Measurements from ENCODE around the gene SLC23A2. TPM values are rescaled to one million over a fixed set of nuclear protein-coding genes. Genes with fewer than 3 reads are reported as not detected.
"Not testable (repeated sequence)": the region's sequence is repeated elsewhere in the genome, so short reads cannot be mapped to it uniquely, and the experiment has no call there.

The SLC23A2 gene
- total RNA-seq, 4 donors from 2014 or later = 4.6 to 15.2 (median 7.9) TPM

GRCh38 chr20:5031206-5031557 lies 29.9 kb upstream of the SLC23A2 start:
- intact Hi-C loops (cut with DNase I; ENCODE audit: low total_unique reads) = no loop called here
- no peak overlapping the region for H3K4me3 ChIP-seq (ENCODE audit: low read depth, poor library complexity, severe bottlenecking)
- TF ChIP-seq POLR2A (IDR thresholded peaks at IDR 0.05) = no peak
- no peak for TF ChIP-seq CTCF (IDR thresholded peaks at IDR 0.05)
- WGBS, 2 donors = 51 to 55% methylated on average over 10 of the region's 10 CpGs
- DNase-seq (ENCODE audit: low spot score in 2 of 2) = no peak

- WGBS, 2 donors = 57 to 61% methylated on average over 10 of the region's 10 CpGs
- intact Hi-C loops (cut with DNase I; ENCODE audit: low total_unique reads) = no loop called here
- no peak overlapping the region for H3K4me3 ChIP-seq (ENCODE audit: low read depth, poor library complexity, severe bottlenecking)
- no peak for DNase-seq (ENCODE audit: low spot score in 2 of 2)
- no peak for TF ChIP-seq CTCF (IDR thresholded peaks at IDR 0.05)
- no peak for TF ChIP-seq POLR2A (IDR thresholded peaks at IDR 0.05)
Observed at GRCh38 chr20:5030348-5031205, 29.3 kb upstream of the SLC23A2 start.

DNA sequence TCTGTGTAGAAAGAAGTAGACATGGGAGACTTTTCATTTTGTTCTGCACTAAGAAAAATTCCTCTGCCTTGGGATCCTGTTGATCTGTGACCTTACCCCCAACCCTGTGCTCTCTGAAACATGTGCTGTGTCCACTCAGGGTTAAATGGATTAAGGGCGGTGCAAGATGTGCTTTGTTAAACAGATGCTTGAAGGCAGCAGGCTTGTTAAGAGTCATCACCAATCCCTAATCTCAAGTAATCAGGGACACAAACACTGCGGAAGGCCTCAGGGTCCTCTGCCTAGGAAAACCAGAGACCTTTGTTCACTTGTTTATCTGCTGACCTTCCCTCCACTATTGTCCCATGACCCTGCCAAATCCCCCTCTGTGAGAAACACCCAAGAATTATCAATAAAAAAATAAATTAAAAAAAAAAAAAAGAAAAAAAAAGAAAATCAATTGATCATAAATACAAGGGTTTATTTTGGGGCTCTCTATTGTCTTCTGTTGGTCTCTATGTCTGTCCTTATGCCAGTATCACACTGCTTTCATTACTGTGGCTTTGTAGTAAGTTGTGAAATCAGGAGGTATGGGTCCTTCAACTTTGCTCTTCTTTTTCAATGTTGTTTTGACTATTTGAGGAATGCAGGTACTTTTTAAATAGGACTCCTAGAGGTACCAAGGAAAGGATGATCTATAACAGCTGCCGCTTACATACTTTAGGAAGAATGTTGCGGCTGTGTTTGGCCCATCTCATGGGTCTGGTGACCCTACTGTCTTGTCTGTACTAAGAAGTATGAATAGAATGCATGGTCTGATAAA lies 27.1 kb upstream of the SLC23A2 start:
- DNase-seq (ENCODE audit: low spot score in 2 of 2); H3K4me3 ChIP-seq (ENCODE audit: low read depth, poor library complexity, severe bottlenecking); intact Hi-C loops (cut with DNase I; ENCODE audit: low total_unique reads): not testable (repeated sequence)
- WGBS, 2 donors = 87 to 96% methylated on average over 4 of the region's 4 CpGs

DNA sequence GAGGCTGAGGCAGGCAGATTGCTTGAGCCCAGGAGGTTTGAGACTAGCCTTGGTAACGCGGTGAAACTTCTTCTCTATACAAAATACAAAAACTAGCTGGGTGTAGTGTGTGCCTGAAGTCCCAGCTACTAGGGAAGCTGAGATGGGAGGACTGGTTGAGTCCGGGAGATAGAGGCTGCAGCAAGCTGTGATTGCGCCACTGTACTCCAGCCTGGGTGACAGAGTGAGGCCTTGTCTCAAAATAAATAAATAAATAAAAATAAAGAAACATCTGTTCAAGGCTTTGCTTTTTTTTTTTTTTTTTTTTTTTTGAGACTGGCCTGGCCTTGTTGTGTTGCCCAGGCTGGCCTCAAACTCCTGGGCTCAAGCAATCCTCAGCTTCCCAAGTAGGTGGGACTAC lies 23.7 kb upstream of the SLC23A2 start:
- intact Hi-C loops (cut with DNase I; ENCODE audit: low total_unique reads) = no loop called here
- TF ChIP-seq POLR2A (IDR thresholded peaks at IDR 0.05) = no peak
- no peak for TF ChIP-seq CTCF (IDR thresholded peaks at IDR 0.05)
- WGBS, 2 donors = 85 to 87% methylated on average over 4 of the region's 4 CpGs
- H3K4me3 ChIP-seq (ENCODE audit: low read depth, poor library complexity, severe bottlenecking) = no peak overlapping the region
- DNase-seq (ENCODE audit: low spot score in 2 of 2) = no peak

- no peak for TF ChIP-seq CTCF (IDR thresholded peaks at IDR 0.05)
- TF ChIP-seq POLR2A (IDR thresholded peaks at IDR 0.05) = no peak
- 80 to 81% methylated on average over 6 of the region's 6 CpGs for WGBS, 2 donors
- H3K4me3 ChIP-seq (ENCODE audit: low read depth, poor library complexity, severe bottlenecking) = no peak overlapping the region
- intact Hi-C loops (cut with DNase I; ENCODE audit: low total_unique reads) = no loop called here
- no peak for DNase-seq (ENCODE audit: low spot score in 2 of 2)
Observed at GRCh38 chr20:5024103-5024502, 22.8 kb upstream of the SLC23A2 start.

DNA sequence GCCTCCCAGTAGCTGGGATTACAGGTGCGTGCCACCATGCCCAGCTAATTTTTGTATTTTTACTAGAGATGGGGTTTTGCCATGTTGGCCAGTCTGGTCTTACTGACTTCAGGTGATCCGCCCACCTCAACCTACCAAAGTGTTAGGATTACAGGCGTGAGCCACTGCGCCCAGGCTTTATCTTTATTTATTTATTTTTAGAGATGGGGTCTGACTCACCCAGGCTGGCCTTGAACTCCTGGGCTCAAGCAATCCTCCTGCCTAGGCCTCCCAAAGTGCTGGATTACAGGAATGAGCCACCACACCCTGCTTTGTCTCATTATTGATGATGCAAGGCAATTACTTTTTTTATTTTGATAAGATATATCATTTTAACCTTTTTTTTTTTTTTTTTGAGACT lies 21.9 kb upstream of the SLC23A2 start:
- H3K4me3 ChIP-seq (ENCODE audit: low read depth, poor library complexity, severe bottlenecking); DNase-seq (ENCODE audit: low spot score in 2 of 2); intact Hi-C loops (cut with DNase I; ENCODE audit: low total_unique reads): not testable (repeated sequence)
- WGBS, 2 donors = 88 to 95% methylated on average over 4 of the region's 4 CpGs
